ENCODE measurements around the gene OTOGL.

- TF ChIP-seq, protein P1, sequence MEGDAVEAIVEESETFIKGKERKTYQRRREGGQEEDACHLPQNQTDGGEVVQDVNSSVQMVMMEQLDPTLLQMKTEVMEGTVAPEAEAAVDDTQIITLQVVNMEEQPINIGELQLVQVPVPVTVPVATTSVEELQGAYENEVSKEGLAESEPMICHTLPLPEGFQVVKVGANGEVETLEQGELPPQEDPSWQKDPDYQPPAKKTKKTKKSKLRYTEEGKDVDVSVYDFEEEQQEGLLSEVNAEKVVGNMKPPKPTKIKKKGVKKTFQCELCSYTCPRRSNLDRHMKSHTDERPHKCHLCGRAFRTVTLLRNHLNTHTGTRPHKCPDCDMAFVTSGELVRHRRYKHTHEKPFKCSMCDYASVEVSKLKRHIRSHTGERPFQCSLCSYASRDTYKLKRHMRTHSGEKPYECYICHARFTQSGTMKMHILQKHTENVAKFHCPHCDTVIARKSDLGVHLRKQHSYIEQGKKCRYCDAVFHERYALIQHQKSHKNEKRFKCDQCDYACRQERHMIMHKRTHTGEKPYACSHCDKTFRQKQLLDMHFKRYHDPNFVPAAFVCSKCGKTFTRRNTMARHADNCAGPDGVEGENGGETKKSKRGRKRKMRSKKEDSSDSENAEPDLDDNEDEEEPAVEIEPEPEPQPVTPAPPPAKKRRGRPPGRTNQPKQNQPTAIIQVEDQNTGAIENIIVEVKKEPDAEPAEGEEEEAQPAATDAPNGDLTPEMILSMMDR (IDR thresholded peaks at IDR 0.05): no peak
- no peak for TF ChIP-seq POLR2A (IDR thresholded peaks at IDR 0.05)
Observed at GRCh38 chr12:80161612-80162011, 62.3 kb downstream of the OTOGL start.
